GM19023 (cell line): ENCODE data around the gene CHCHD4.

Source experiments
- ATAC-seq: cut with Tn5 transposase; IDR thresholded peaks from one replicate; pipeline ENCODE4 v1.9.1; 2021; ENCODE audit warnings: mild to moderate bottlenecking, moderate library complexity; ENCODE audit not compliant: unreplicated experiment

Gene CHCHD4

DNA sequence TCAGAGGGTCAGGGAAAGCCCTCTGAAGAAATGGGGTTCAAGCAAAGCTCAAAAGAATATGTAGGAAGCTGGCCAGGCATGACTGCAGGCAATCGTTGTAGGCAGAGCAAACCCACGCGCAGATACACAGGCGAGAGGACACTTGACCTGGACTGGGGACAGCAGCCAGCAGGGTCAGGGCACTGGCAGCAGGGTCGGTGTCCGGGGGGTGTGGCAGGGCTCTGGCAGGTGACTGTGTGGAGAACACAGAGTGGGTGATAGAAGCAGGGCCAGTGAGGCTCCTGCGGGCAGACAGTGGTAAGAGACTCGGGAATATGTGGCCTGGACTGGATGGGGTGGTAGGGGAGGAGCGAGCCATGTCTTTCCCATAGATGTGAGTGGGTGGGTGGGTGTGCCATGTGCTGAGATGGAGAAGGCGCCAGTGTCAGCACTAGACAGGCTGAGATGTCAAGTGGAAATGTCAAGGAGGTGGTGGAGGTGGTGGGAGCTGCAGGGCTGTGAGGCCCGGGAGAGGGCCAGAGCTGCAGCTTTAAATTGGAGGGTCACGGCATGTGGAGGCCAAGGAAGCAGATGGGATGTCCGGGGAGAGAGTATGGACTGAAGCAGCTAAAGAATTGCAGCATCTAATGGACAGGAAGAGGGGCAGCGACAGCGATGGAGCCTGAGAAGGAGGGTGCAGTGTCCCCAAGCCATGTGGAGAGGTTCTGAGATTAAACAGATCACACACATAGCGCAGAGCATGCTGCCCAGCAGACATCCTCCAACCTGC, 13.6 kb upstream of the CHCHD4 start:
- no peak for ATAC-seq

DNA sequence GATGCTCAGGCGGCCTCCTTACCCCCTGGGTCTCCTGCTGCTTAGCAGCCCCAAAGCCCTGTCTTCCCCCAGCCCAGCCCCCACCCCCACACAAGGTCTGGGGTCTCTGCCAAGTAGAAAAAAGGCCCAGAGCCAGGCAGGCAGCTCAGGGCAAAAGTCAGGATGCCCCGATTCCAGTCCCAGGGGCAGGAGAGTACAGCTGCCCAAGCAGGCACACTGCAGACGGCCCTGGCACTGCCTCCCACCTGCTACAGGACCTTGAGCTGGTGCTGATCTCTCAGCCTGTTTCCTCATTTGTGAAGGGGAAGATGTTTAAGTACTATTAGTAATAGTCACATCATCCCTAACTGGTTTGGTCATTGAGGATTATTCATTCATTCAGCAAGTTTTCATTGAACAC, 12.8 kb upstream of the CHCHD4 start:
- ATAC-seq: no peak

GRCh38 chr3:14137004-14137403, 12.3 kb upstream of the CHCHD4 start:
- no peak for ATAC-seq

DNA sequence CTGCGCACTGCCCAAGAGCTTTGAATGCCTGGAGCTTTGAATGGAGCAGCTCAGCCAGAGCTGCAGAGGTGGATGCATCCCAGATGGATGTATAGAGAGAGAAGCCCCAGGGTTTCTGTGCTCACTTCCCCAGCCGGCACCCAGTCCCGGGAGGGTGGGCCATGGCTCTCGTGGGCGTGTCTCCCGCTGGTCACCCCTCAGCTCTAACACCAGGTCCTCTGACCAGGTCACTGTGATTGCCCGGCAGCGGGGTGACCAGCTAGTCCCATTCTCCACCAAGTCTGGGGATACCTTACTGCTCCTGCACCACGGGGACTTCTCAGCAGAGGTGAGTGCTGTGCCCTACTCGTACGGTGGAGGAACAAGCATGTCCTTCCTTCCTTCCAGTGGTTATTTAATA, 10.9 kb upstream of the CHCHD4 start:
- ATAC-seq: no peak

GRCh38 chr3:14134291-14134690, 9.6 kb upstream of the CHCHD4 start:
- no peak for ATAC-seq

DNA sequence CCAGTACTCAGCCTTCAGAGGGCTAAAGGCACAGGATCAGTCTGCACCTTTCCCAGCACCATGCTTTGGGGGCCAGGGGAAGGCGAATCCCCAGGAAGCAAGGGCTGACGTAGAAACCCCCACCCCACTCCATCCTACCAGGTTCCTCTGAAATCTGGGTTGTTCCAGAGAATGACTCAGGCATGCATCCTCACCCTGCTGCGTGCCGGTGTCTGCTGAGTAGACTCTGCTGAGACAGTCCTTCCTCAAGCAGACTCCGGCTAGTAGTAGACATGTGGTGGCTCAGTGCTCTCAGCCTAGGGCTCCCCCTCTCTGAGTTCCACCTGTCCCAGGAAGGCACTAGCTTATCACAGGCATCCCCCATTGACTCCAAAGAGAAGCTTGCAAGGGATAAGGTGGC, 9.2 kb upstream of the CHCHD4 start:
- ATAC-seq: no peak

DNA sequence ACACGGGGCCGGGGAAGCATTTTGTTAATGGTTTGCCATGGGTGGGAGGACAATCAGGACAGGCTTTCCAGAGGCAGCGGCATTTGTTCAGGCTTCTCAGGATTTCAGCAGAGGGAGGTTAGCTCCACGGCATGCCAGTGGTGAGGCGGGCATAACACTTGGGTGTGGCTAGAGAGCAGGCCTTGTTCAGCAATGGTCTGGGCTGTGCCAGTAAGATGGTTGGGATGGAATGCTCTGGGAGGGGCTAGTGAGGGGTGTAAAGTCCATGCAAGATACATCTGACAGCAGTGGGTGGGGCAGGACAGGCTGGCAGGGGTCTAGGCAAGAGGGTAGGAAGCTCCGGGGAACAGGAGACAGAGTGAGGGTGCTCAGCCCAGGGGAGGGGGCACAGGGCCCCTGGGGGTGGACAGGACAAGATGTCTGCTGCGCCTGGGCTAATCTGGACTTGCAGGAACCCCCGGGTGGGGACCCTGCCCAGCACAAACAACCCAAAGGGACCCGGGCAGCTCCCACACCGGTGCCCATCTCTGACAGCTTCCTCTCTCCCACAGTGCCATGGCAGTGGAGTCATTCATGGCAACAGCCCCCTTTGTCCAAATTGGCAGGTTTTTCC, 8.6 kb upstream of the CHCHD4 start:
- no peak for ATAC-seq

DNA sequence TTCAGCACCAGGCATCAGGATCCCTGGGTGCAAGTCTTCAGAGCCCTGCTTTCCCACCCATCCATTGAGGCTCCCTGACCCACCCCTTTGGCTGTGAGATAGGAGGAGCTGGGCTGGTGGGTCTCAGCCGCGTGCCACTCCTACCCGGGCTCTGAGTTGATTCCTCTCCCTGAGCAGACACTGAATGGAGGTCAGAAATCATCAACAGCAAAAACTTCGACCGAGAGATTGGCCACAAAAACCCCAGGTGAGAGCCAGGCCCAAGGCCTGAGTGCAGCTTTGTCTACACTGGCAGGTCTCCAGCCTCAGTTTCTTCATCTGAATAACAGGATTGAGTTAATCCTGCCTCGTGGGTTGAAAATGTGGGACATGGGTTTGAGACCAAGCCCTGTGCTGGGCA, 8.0 kb upstream of the CHCHD4 start:
- ATAC-seq: no peak

GRCh38 chr3:14132120-14132519, 7.5 kb upstream of the CHCHD4 start:
- no peak for ATAC-seq

- no peak for ATAC-seq
Measured at GRCh38 chr3:14131134-14131533, 6.5 kb upstream of the CHCHD4 start.

DNA sequence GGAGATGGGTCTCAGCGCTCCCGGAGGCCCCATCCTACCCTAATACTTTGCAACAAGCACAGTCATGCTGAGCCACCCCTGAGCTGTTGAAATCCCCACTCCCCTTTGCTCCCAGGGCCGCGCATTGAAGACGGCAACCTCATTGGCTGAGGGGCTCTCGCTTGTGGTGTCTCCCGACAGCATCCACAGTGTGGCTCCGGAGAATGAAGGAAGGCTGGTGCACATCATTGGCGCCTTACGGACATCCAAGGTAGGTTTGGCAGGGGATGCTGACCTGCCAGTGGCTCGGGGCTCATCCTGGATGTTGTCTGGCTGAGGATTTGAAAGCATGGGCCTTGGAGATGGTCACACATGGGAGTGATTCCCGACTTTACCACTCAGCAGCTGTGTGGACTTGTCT, 6.0 kb upstream of the CHCHD4 start:
- ATAC-seq: no peak

DNA sequence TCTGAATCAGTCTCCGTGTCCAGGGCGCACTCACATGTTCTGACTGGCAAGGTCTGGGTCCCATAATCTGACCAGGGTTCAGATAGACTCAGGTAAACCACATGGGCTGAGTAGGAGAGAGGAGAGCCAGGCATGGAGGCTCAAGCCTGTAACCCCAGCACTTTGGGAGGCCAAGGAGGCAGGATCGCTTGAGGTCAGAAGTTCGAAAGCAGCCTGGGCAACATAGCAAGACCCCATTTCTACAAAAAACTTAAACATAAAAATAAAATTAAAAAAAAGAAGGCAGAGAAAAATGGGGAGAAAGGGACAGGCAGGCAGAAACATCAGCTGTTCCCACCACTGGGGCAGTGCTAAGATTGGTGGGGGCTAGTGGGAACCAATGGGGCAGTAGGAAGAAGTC, 5.6 kb upstream of the CHCHD4 start:
- no peak for ATAC-seq

- no peak for ATAC-seq
Measured at GRCh38 chr3:14129296-14129695, 4.6 kb upstream of the CHCHD4 start.

DNA sequence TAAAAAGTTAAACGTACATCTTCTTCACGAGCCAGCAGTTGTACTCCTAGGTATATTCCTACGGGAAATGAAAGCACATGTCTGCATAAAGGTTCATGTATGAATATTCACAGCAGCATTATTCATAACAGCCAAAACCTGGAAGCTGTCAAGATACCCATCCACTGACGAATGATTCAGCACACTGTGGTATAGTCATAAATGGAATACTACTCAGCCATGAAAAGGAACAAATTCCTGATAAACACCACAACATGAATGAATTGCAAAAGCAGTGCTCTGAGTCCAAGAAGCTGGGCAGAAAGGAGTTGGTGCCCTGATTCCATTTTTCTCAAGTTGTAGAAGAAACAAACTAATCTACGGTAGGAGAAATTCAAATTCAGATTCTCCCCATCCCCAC, 4.1 kb upstream of the CHCHD4 start:
- ATAC-seq: no peak

- no peak for ATAC-seq
Measured at GRCh38 chr3:14127516-14128161, 3.0 kb upstream of the CHCHD4 start.

- ATAC-seq: no peak
Measured at GRCh38 chr3:14126887-14127505, 2.3 kb upstream of the CHCHD4 start.

GRCh38 chr3:14126017-14126886, 1.6 kb upstream of the CHCHD4 start:
- ATAC-seq: no peak

GRCh38 chr3:14125193-14126016, 735 bp upstream of the CHCHD4 start:
- ATAC-seq: peak; percentile 26

- peak; percentile 57 for ATAC-seq
Measured at GRCh38 chr3:14124223-14124614, 451 bp downstream of the CHCHD4 start.
